ENCODE results near the gene PCDHGB4. TPM values are rescaled to one million over a fixed set of nuclear protein-coding genes. Genes with fewer than 3 reads are reported as not detected.

The PCDHGB4 gene
- total and polyA plus RNA-seq, 2 of the 4 experiments (the other 2 are of a cell fraction): 10.0 to 17.6 TPM

DNA sequence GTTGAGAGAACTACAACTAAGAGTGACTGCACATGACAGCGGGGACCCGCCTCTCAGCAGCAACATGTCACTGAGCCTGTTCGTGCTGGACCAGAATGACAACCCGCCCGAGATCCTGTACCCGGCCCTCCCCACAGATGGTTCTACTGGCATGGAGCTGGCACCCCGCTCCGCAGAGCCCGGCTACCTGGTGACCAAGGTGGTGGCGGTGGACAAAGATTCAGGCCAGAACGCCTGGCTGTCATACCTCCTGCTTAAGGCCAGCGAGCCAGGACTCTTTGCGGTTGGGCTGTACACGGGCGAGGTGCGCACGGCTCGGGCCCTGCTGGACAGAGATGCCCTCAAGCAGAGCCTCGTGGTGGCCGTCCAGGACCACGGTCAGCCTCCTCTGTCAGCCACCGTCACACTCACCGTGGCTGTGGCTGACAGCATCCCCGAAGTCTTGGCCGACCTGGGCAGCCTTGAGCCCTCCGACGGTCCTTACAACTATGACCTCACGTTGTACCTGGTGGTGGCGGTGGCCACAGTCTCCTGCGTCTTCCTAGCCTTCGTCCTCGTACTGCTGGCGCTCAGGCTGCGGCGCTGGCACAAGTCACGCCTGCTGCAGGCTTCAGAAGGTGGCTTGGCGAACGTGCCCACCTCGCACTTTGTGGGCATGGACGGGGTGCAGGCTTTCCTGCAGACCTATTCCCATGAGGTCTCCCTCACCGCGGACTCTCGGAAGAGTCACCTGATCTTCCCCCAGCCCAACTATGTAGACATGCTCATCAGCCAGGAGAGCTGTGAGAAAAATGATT lies 2.8 kb upstream of the PCDHGB4 start:
- Histone ChIP-seq H2AFZ (replicated peaks; ENCODE audit: low read length, poor library complexity) (peak overlapping the region; percentile 2), H4K20me1 (ENCODE audit: insufficient read depth, low read length) (no peaks in the 10 kb centered on the region), H3K56ac (ENCODE audit: extremely low read depth, insufficient read depth, low read length) (no peak overlapping the region), H3K23ac (ENCODE audit: low read depth, low read length) (no peak overlapping the region), H3K79me1 (ENCODE audit: low read depth in 1 of 2, low read length in 2 of 2) (peaks cover 7 to 13% of the 10 kb centered on the region in 2 experiments; a peak in 3 of 4 replicates), H3K9me3 (ENCODE audit: control insufficient read depth, insufficient read depth, low read length) (peaks cover 43% of the 10 kb centered on the region), H3K4me1 (ENCODE audit: control insufficient read depth, insufficient read depth, low read length) (peaks cover 1% of the 10 kb centered on the region; the same call in 1 of the 2 replicates), H3K18ac (ENCODE audit: low read depth, low read length) (no peak overlapping the region), H3K9me1 (ENCODE audit: insufficient read depth, low read length) (no peaks in the 10 kb centered on the region), H2AK5ac (ENCODE audit: low read depth, low read length) (no peak overlapping the region), H2BK120ac (ENCODE audit: low read depth, low read length) (no peak overlapping the region), H3K27ac (ENCODE audit: insufficient read depth, low read length) (no peak overlapping the region), H2BK5ac (ENCODE audit: low read depth, low read length, poor library complexity, severe bottlenecking) (no peak overlapping the region), H2BK20ac (ENCODE audit: low read depth, low read length) (no peak overlapping the region), H3K4ac (ENCODE audit: low read depth, low read length) (no peak overlapping the region), H4K91ac (ENCODE audit: insufficient read depth, low read depth, low read length) (no peak overlapping the region), H3K36me3 (ENCODE audit: control insufficient read depth, insufficient read depth, low read length) (peaks cover 9% of the 10 kb centered on the region; the same call in 1 of the 2 replicates), H4K8ac (ENCODE audit: low read depth in 2 of 2, low read length in 2 of 2) (no peak overlapping the region), H2BK15ac (ENCODE audit: low read depth, low read length) (no peak overlapping the region), H2AK9ac (replicated peaks; ENCODE audit: low read depth, low read length, poor library complexity) (peak overlapping the region; percentile 89), H3K27me3 (ENCODE audit: control insufficient read depth, insufficient read depth, low read length) (no peaks in the 10 kb centered on the region), H3K14ac (replicated peaks; ENCODE audit: low read depth, low read length) (no peak overlapping the region), H4K5ac (ENCODE audit: low read depth, low read length) (no peak overlapping the region), H3K4me2 (ENCODE audit: low read depth, low read length) (no peak overlapping the region), H3K4me3 (ENCODE audit: insufficient read depth, low read depth, low read length) (no peak overlapping the region), H3K9ac (ENCODE audit: low read depth, low read length) (no peak overlapping the region)
- no peak for TF ChIP-seq POLR2A (IDR thresholded peaks at IDR 0.05; ENCODE audit: low read depth, low read length)
- TF ChIP-seq, protein P1, sequence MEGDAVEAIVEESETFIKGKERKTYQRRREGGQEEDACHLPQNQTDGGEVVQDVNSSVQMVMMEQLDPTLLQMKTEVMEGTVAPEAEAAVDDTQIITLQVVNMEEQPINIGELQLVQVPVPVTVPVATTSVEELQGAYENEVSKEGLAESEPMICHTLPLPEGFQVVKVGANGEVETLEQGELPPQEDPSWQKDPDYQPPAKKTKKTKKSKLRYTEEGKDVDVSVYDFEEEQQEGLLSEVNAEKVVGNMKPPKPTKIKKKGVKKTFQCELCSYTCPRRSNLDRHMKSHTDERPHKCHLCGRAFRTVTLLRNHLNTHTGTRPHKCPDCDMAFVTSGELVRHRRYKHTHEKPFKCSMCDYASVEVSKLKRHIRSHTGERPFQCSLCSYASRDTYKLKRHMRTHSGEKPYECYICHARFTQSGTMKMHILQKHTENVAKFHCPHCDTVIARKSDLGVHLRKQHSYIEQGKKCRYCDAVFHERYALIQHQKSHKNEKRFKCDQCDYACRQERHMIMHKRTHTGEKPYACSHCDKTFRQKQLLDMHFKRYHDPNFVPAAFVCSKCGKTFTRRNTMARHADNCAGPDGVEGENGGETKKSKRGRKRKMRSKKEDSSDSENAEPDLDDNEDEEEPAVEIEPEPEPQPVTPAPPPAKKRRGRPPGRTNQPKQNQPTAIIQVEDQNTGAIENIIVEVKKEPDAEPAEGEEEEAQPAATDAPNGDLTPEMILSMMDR (conservative IDR thresholded peaks at IDR 0.05; ENCODE audit: low read depth, low read length): no peak
- TF ChIP-seq BHLHE40 (IDR thresholded peaks at IDR 0.05; ENCODE audit: low read depth, low read length): no peak
- TF ChIP-seq CHD1 (IDR thresholded peaks at IDR 0.05; ENCODE audit: low read depth, low read length): no peak
- no peak for TF ChIP-seq NFE2L2 (IDR thresholded peaks at IDR 0.05; ENCODE audit: low read depth, low read length)
- TF ChIP-seq RCOR1 (IDR thresholded peaks at IDR 0.05; ENCODE audit: insufficient replicate concordance, low read length): no peak
- TF ChIP-seq MAFK (IDR thresholded peaks at IDR 0.05; ENCODE audit: low read depth, low read length): no peak
- TF ChIP-seq MXI1 (IDR thresholded peaks at IDR 0.05; ENCODE audit: borderline replicate concordance, low read depth, low read length): no peak
- no peak for TF ChIP-seq RAD21 (IDR thresholded peaks at IDR 0.05; ENCODE audit: low read length)
- intact Hi-C loops (cut with micrococcal nuclease) (no loop called here), in situ Hi-C loops (cut with MboI; ENCODE audit: low sequenced_read_pairs) (no loop called here), dilution Hi-C loops (cut with HindIII; ENCODE audit: low sequenced_read_pairs, unreplicated experiment) (no loop called here)
- DNase-seq (no peak), ATAC-seq (ENCODE audit: low read depth) (no peak)
- ChIA-PET CTCF (no interaction called here), POLR2A (ENCODE audit: unreplicated experiment) (no interaction called here)
- WGBS, 2 experiments (ENCODE audit: extremely low coverage in 2 of 2, insufficient read length in 1 of 2): 59% methylated on average over 23 of the region's 43 CpGs; no CpG with 5 or more reads in 1 of the 2 experiments
- BruUV-seq (replicated peaks): no TSS peak
